GM18502 (cell line): ENCODE data around the gene BHLHE41.

Source experiments
- ATAC-seq: cut with Tn5 transposase; IDR thresholded peaks from one replicate; pipeline ENCODE4 v1.9.1; 2021; ENCODE audit warnings: mild to moderate bottlenecking; ENCODE audit not compliant: unreplicated experiment, poor library complexity

The BHLHE41 gene

DNA sequence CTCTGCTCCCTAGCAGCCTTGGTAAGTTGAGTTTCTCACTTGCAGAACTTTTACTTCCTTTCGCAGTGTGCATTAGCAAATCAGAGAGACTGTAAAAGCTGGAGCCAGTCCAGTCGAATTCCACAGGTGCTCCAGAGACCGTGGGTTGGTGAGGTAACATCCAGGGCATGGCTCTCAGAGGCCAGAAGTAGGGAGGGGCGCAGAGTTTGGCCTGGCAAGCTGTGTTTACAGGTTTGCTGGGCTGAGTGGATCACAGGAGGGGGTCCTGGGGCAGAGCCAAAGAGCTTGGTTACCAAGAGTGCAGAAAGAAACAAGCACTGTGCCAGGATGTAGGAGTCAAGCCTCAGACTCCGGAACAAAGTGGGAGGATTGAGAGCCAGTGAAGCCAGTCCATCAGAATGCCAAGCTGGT, 10.2 kb upstream of the BHLHE41 start:
- ATAC-seq = no peak

DNA sequence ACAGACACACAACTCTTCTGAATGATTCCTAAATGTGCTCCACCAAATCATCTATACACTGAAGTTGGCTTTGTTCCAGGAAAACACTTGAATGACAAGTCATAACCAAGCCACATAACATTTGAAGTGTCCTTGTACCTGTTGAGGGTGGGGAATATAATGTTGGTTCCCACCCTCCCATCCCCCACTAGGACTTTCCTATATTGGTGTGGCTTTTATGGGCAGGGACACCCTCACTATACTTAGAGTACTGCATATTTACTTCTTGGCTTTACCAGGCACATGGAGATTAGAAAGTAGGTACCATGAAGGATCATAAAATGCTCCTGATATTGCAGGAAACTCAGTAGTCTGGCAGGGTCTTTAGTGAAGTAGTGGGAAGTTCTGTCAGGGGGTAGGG, 9.7 kb upstream of the BHLHE41 start:
- ATAC-seq = no peak

DNA sequence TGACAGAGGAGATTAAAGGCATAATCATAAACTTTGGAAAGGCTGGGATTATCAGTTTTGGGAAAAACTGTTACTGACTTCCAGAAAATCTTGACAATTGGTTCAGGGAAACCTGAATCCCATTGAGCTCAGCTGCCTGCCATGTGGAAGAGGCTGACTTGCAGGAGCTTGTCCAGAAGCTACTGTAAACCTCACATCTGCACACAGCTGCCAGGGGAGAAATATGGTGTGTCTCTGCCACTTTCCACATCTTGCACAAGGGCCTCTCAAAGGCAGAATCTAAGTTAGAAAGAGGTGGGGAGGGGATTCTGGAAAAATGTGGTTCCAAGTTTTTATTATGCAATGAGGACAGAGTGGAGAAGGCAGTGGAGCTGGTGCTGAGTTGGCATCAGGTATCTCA, 8.7 kb upstream of the BHLHE41 start:
- no peak for ATAC-seq

DNA sequence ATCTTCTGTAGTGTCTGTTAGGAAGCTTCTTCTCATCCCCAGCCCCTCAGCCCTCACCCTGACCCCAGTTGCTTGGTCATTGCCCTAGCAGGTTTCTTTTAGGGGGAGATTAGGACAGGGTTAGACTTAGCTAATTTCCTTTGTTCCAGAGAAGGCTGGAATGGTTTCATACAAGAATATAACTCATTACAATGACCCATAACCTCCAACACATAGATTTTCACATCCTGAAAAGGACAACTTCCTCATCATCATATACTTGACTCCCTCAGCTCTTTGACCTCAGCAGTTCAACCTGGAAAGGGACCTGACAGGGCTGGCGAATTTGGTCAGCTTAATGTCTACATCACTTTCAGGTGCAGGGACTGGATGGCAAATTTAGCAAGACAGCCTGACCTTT, 8.0 kb upstream of the BHLHE41 start:
- no peak for ATAC-seq

DNA sequence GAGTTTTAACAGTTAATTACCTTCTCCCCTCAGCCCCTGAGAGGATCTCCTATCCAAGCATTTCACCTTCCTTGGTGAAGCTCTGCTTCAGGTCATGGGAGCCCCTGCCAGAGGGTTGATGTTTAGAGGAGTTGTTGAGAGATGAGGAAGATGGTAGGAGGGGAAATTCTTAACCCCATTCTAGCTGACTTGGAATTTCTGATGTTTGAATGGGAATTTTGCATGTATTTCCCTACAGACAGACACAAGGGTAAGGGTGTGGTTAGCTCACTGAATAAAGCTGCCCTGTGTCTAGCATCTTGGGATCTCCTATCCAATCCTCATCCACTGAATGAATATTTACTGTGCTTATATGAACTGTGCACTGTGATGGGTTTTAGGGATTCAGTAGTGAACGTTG, 7.1 kb upstream of the BHLHE41 start:
- ATAC-seq = no peak

DNA sequence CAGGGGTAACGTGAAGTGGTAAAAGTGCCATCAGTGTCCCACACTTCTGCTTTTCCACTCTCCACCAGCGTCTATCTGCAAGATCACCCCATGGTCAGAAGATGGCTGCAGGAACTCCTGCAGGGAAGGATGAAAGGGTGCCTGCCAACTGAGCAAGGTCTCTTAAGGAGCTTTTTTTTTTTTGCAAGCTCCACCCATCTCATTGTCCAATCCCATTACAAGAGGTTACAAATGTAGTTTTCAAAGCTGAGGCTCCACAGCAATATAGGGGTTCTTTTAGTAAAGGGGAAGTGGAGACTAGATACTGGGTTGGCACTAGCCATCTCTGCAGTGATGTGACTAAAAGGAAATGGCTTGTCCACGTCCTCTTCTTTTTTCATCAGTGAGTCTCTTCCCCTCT, 5.9 kb upstream of the BHLHE41 start:
- ATAC-seq = no peak

DNA sequence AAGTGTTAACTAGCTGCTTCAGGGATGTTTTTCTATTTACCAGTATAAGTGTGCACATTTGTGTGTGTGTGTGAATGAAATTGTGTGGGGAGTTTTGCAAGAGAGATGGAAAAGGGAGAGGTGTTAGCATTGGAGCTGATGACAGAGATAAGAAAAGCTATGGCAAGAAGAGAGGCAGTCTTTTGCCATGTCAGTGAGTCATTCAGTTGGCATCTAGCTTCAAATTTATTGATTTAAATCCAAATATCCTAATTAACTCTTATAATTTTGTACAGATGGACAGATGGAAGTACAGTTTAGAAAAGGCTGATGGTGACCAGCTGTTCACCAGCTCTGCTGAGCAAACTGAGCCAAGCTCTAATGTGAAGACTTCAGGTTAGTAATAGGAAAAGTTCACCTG, 3.3 kb upstream of the BHLHE41 start:
- no peak for ATAC-seq

DNA sequence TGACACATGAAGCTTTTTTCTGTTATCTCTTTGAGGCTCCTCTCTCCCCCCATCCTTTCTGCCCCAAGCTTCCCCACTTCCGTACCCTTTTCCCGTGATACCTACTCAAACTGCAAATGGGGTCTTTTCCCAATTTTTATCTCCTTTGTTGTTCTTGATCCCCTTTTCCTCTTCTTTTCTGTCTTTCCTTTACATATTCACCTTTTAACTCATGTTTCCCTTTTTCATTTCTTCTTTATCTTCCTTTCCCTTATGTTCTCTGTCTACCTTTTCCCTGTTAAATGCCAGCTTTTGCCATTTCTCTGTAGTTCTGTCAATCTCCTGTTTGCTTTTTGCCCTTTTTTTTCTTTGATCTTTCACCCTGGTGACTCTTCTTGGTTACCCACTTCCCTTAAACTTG, 2.6 kb upstream of the BHLHE41 start:
- no peak for ATAC-seq

DNA sequence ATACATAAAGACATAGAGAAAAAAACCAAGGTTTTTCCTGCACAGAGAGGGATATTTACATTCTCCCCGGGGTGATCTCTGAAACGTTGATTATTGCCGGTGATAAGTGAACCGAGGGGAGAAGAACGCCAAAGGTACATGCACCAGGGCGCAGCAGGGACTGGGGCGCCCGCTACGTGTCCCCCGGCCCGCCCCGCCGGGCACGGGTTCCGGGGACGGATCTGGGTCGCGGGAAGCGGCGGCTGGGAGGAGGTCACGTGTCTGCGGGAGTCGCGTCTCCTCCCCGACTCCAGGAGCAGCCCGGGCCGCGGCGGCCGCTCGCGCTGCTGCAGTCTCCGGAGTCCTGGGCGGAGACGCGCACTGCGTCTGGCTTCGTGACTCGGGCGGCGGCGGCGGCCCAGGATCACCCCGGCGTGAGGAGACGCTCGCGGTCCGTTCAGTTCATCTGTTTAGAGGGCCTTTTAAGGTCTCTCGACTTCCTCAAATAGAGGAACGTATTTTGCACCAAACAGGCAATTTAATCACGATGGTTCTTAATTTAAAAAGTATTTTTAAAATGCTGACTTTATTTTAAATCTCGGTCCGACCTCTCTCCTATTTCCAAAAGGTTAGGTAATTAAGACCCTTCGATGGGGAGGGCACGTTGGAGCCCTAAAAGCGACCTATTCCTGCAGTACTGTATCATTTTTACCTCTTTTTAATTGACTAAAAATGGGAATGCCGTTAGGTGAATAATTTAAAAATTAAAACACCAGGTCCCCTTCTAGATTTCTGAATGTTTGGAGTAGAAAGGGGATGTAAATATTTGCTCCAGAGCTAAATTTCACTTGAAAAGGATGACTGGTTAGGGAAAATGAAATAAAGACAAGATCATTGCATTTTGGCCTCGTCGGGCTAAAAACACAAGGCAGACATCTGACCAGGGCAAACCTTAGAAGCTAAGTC, 1.8 kb upstream of the BHLHE41 start:
- ATAC-seq = peak; percentile 48

DNA sequence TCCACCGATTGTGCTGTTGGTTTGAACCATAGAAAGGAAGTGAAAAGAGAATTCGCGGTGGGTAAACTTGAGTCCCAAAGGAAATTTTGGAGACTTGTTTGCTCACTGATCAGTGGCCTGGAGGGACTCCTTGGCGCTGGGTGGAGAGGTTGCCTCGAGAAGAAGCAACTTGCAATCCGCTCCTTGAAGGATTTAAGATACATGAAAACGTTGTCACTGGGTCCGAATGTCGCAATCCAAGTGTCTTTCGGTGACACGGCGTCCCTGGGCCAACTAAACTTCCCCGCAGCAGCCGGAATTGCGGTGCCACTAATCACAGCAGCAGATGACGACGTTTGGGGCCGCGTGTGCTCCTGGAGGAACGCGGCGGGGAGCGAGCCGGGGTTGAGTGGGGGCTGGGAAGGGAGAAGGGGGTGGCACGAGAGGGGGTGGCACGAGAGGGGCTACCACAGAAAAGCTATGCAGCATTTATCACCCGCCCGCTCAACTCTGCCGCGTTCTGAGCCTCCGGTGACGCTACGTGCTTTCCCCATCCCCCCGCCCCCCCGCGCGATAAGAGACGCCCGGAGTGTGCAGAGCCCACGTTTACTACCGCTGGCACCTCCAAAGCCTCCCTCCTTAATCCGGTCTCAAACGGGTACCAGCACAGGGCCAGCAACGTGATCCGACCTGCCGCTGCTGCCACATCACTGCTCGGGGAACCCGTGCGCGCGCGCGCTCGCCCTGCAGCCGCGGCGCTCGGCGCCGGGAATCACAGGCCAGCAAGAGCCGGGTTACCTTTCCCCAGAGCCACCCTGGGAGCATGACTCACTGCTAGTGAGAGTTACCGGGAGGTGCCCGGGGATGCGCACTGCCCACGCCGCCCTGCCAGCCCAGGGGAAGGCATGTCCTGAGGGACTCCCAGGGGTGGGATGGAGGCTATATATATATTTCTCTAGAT, 833 bp upstream of the BHLHE41 start:
- ATAC-seq = peak; percentile 43

DNA sequence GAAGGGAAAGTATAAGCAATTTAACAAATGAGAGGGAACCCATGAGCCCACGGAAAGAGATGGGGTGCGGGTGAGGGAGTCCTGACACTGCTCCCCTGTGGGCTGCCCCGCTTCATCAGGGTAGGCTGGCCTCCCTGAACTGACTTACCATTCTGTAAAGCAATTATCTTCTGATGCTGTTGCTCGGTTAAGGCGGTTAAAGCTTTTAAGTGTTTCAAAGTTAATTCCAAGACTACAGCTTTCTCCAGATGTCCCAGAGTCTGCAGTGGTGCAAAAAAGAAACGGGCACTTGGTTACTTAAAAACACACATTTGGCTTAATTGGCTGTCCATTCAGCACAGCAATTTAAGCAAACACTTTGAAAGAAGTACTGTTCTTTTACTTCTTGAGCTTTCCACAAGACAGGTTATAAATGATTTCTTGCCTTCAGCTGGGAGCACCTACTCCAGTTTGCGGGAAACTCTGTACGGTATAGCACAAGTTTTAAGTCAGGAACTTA, 1.3 kb downstream of the BHLHE41 start:
- no peak for ATAC-seq

DNA sequence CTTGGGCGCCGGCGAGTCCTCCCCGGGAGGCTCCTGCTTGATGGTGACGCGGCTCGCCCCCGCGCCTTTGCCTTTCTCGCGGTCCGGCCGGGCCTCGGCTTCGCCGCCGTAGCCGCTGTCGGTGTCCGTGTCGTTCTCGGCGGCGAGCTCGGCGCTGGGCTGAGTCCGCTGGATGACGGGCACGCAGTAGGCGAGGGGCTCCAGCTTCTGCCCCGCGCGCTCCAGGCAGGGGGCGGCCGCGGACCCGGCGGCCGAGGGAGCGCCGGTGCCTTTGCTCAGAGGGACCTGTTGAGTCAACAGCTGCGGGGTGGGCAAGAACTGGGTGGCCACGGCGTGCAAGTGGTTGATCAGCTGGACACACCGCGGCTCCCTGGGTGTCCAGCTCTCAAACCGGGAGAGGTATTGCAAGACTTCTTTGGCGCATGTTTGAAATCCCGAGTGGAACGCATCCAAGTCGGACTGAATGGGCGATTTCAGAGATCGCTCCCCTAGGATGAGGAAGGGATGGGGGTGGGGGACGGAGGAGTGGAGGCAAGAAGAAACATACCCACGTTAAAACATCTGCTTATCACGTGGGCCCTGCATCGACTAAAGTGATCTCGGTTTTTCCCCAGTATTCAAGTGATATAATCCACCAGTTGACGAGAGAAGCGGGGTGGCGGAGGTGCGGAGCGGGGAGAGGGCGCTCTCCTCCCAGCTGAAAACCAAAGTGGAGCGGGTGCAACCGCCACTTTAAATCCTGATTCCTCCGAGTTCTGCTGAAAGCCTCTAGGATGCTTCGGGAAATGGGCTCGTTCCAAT, 2.0 kb downstream of the BHLHE41 start:
- ATAC-seq = peak; percentile 25

DNA sequence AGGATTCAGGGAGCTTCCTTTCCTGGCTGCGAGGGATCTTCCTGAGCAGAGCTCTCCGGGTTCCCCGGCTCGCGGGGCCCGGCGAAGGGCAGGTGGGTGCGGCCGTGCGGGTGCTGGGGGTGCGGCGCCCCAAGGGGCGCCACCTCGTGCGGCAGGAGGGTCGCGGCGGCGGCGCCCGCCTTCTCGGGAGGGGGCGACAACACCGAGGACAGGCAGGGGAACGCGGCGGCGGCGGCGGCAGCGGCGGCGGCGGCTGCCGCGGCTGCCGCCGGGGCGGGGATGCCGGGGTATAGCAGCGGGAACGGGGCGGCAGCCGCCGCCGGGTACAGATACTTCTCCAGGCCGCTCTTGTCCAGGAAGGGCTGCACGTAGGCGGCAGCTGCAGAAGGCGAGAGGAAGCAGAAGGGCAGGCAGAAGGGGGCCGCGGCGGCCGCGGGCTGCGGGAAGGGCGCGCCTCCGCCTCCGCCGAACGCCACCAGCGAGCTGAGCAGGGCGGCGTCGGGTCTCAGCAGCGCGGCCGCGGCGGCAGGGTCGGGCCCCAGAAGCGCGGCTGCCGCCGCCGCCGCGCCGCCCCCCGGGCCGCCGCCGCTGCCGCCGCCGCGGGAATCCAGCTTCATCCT, 2.7 kb downstream of the BHLHE41 start:
- peak; percentile 36 for ATAC-seq

DNA sequence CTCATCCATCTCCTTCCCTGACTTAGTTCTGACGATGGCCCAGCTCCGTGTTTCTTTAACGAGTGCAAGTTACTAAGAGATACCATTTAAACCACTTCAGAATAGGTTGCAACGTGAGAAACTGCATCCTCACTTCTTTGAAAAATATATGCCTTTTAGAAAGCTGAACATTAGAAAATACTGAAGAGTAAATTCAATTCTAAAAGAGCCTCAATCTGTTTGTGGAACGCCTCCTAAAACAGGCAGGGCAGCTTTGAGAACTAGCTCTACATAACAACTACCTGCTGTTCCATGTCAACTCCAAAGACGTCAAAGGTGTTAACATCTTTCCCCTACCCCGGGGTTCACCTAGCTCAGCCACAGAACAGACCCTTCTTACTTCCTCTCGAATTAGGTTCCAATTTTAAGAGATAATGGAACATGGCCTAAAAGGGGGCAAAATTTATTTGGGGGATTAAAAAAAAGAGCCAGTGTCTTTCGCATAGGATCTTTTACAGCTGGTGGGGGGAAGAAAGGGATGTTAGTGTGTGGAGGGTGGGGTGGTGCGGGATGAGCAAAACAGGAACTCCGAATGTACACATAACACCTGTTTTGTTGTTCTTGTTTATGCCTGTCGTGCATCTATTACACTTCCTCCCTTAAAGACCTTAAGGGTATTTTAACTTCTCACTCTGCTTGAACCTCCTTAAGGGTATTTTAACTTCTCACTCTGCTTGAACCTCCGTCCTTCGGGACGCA, 3.3 kb downstream of the BHLHE41 start:
- ATAC-seq = no peak

DNA sequence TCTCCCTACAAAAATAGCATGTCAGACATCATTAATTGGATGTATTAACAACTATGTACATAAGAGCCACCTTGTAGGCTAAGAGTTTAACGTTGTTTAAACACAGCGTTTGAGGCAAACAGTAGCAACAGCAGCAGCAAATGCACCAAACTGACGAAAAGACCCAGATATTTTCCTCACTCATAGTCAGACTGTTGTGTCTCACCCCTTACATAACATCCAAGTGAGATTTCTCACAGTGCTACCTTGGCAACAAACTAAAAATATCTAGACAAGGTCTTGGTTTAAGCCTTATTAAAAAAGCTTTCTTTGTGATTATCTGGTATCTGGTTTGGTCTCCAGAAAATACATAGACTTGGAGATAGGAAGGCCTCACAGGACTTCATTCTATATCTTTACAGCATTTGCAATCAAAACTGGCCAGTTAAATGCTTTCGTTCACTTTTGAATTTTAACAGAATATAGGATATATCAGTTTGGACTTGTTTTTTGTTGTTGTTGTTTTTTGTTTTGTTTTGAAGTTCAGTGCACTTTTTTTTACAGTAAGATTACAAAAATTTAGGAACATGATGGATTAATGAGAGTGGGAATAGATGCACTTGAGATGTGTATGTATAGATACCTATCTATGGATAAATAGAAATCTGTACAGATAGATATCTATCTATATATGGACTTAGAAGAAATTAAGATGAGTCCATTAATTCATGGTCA, 4.1 kb downstream of the BHLHE41 start:
- no peak for ATAC-seq

DNA sequence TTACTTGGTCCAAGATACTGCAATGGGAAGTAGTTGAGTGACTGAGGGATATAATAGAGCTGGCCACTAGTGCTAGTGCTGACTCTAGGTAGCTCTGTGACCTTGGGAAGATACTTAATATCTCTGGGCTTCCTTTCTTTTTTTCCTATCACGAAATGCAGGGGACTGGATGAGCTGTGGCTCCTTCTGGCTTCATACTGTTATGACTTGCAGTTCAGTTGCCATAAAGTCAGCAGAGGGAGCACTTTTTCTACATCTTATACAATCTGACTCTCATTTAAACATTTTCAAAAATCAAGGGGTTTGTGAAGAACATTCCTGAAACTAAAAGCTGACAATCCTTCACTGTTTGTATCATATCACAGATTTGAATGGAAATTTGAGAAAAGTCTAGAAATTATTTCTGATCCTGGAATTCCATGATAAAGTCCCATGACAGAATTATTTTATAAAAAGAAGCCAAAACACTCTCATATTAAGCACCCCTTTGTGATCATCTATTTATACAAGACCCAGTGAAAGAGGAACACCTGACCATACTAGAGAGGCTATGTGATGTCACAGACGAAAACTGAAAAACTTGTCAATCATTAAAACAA, 5.3 kb downstream of the BHLHE41 start:
- no peak for ATAC-seq

DNA sequence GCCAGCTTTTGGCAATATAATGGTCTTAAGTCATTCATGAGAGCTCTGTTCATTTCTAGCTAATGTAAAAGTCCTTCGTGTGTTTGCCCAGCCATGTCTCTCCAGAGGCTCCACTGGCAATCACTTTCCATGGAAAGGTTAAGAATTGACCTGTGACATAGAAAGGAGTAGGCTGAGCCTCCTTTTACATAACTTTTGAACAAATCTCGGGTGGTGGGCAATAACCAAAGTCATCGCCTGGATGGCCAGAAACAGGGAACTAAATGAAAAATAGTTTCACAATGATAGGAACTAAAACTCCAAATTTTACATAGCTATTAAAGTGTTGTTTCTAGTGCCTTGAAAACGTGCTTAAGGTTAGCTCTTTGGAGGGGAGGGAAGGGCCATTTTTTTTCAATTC, 6.5 kb downstream of the BHLHE41 start:
- no peak for ATAC-seq
